GM06990 (cell line): ENCODE measurements around the gene SFXN2.
A peak's percentile ranks its signal among the peaks of the same experiment; 100 is the strongest.

Source experiments
- DNase-seq: peaks from one replicate; pipeline ENCODE4 v3.0.0-alpha.2; 2011; ENCODE audit not compliant: insufficient read length; ENCODE audit errors: extremely low read depth
- H3K27me3 ChIP-seq: replicated peaks from 2 replicates; pipeline ENCODE4 v1.6.0; 2011; ENCODE audit warnings: low read length; ENCODE audit not compliant: control insufficient read depth, insufficient read depth
- H3K36me3 ChIP-seq: 2 replicates; pipeline ENCODE4 v1.5.1; 2011; ENCODE audit warnings: low read length; ENCODE audit not compliant: control insufficient read depth, insufficient read depth
- H3K4me3 ChIP-seq: replicated peaks from 2 replicates; pipeline ENCODE4 v1.5.1; 2011; ENCODE audit warnings: low read depth, mild to moderate bottlenecking, control low read depth, low read length
- CTCF ChIP-seq: IDR thresholded peaks from 2 replicates; pipeline ENCODE4 v1.5.1; 2011; ENCODE audit warnings: low read length, control low read depth, mild to moderate bottlenecking, inconsistent platforms; ENCODE audit not compliant: insufficient read depth, poor library complexity, severe bottlenecking

Gene SFXN2

GRCh38 chr10:102678842-102679289 lies 35.6 kb upstream of the SFXN2 start:
- H3K36me3 ChIP-seq, result no peaks in the 10 kb centered on the region; the same call in 1 of the 2 replicates
- peak; percentile 85 for TF ChIP-seq CTCF
- no peaks in the 10 kb centered on the region for H3K27me3 ChIP-seq
- peak; percentile 42 for DNase-seq
- no peak overlapping the region for H3K4me3 ChIP-seq

- H3K4me3 ChIP-seq, result no peak overlapping the region
- DNase-seq, result no peak
- H3K36me3 ChIP-seq, result no peaks in the 10 kb centered on the region; the same call in 1 of the 2 replicates
- H3K27me3 ChIP-seq, result no peaks in the 10 kb centered on the region
- no peak for TF ChIP-seq CTCF
These were observed 34.8 kb upstream of the SFXN2 start for GRCh38 chr10:102679596-102679995.

GRCh38 chr10:102681696-102682095 lies 32.7 kb upstream of the SFXN2 start:
- H3K27me3 ChIP-seq, result no peaks in the 10 kb centered on the region
- H3K36me3 ChIP-seq, result no peaks in the 10 kb centered on the region; the same call in 1 of the 2 replicates
- H3K4me3 ChIP-seq, result no peak overlapping the region
- no peak for DNase-seq
- TF ChIP-seq CTCF, result no peak

- no peak for TF ChIP-seq CTCF
- no peaks in the 10 kb centered on the region for H3K27me3 ChIP-seq
These were observed 32.0 kb upstream of the SFXN2 start for GRCh38 chr10:102682416-102682815.

GRCh38 chr10:102682981-102683380 lies 31.5 kb upstream of the SFXN2 start:
- no peak for TF ChIP-seq CTCF
- no peaks in the 10 kb centered on the region; the same call in 1 of the 2 replicates for H3K36me3 ChIP-seq
- H3K27me3 ChIP-seq, result no peaks in the 10 kb centered on the region
- H3K4me3 ChIP-seq, result no peak overlapping the region
- DNase-seq, result no peak

More at GRCh38 chr10:102682416-102682815, 32.0 kb upstream of the SFXN2 start:
- no peak for DNase-seq
- H3K4me3 ChIP-seq, result no peak overlapping the region
- no peaks in the 10 kb centered on the region; the same call in 1 of the 2 replicates for H3K36me3 ChIP-seq

GRCh38 chr10:102683736-102684135 lies 30.7 kb upstream of the SFXN2 start:
- Histone ChIP-seq H3K27me3 (no peaks in the 10 kb centered on the region), H3K36me3 (no peaks in the 10 kb centered on the region; the same call in 1 of the 2 replicates), H3K4me3 (no peak overlapping the region)
- no peak for DNase-seq
- no peak for TF ChIP-seq CTCF
